Stimulated activated CD8-positive, alpha-beta memory T cell treated with anti-CD3 and anti-CD28 coated beads, Interleukin-4, amount 100 ng/mL, for 4 hours (primary cell): ENCODE results near the gene KCND1.

Experiments
- DNase-seq, 2 donors: peaks; one replicate each; pipeline ENCODE4 v3.0.0-alpha.2; 2020; ENCODE audit warnings: low read depth in 2 of 2, low spot score in 1 of 2

KCND1 gene

DNA sequence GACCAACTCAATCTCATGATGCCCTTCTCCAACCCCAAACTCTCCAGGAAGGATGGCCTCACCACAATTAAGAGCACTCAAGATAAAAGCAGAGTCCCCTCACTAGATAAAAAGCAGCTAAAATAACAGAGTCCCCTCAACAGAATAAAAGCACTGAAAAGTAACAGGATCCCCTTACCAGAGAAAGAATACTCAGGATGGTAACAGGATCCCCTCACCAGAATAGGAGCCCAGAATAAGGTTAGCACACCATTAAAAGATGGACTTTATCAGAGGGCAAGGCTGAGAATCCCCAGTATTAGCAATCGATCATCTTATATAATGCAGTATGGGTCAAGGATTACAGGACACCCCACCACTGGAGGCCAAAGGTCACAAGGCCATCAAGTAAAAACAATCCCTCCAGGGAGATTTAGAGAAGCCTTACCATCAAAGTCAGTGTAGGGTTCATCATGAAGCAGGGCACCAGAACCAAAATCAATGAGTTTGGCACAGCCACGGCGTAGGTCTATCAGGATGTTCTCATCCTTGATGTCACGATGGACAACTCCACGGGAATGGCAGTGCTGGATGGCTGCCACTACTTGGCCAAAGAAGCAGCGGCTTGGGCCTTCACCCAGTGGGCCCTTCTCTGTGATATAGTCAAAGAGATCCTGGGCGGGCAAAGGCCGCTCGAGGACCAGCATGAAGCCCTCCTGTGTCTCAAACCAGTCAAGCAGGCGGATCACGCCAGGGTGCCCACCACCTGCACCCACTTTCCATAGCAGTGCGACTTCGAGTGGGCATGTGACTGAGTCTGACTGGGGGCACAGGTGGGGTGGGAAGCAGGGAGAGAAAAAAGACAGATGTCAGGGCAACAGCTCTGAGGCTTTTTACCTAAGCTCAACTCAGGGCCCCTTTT, 56.8 kb downstream of the KCND1 start:
- DNase-seq: no peak

DNA sequence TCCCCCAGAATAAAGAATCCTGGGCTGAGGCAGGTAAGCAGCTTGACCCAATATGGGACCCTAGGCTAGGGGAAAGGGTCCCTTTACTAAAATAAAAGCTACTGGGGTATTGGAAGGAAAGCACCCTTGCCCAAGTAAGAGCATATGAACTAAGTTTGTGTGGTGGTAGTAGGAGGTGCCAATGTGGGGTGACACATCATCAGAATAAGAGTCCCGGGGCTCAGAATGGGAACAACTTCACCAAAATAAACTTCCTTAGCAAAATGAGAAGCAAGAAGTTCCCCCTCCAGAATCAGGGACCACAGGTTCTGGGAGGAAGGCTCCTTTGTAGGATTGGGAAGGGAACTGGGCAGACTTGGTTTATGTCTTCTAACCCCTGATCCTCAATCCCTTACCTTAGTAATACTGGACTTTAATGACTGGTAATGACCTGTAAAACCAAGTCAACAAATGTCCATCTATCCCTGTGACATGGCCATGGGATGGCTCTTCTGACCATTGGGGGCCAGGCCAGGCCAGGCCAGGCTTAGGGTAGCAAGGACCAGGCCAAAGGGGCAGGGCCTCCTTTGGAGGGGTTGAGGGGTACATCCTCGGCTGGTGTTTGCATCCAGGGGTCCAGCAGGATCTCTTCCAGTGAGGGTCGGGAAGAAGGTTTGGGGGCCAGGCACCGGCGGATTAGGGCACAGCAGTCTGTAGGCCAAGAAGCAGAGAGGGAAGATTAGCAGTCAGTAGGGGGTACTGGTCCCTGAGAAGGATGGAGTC, 57.9 kb downstream of the KCND1 start:
- no peak for DNase-seq

DNA sequence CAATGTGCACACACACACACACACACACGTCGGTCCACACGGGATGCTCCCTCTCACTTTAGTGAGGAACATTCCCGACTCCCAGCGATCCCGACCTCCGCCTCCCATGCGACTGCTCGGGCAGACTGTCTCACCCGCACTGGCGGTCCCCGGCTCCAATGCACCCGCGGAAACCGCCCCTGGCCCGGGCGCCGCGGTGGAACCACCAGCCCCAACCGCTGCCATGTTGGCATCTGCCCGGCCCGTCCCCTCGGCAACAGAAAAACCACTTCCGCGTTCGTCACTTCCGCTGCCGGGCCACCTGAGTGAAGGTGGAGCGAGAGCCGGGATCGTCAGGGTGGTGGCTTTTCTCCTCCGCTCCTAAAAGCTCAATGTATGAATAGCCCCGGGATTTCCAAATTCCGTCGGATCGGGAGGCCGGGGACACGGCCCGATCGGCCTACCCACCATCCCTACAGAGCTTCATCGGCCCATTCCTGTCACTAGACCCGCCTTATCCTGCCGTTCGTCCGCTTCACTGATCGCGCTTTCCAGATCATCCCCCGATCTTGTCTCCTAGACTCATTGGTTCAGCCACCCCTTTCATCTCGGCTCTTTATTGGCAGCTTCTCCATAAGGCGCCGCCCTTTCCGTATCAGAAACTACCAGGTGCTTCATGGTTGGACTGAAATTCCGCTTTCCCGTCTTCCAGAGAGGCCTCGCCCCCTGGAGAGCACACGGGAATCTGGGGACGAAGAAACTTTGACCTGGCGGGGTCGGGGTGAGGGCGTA, 60.0 kb downstream of the KCND1 start, which contains the start of gene SLC35A2:
Gene SLC35A2 (minus strand): TSS at position 235 of the 771 bp plus-strand sequence. CDS start 10 bp downstream, at position 225.
- DNase-seq: peak; percentile 65 to 72
